Measurements from ENCODE around the gene UBALD2. TPM values are rescaled to one million over a fixed set of nuclear protein-coding genes. Genes with fewer than 3 reads are reported as not detected.

The UBALD2 gene
- total RNA-seq, 4 donors from 2014 or later = 9.1 to 16.2 (median 12.4) TPM

GRCh38 chr17:76232342-76232741, 32.8 kb upstream of the UBALD2 start:
- Histone ChIP-seq H3K36me3 (no peaks in the 10 kb centered on the region), H3K4me1 (no peaks in the 10 kb centered on the region), H3K27ac (replicated peaks in 1 of 4) (no peak overlapping the region), H3K27me3 (no peaks in the 10 kb centered on the region), H3K4me3 (no peak overlapping the region), H3K9me3 (no peaks in the 10 kb centered on the region)
- WGBS = 72% methylated on average over 2 of the region's 2 CpGs
- intact Hi-C loops (cut with DNase I) = no loop called here
- DNase-seq (ENCODE audit: extremely low spot score) = no peak
- no peak for TF ChIP-seq EP300 (IDR thresholded peaks at IDR 0.05)
- TF ChIP-seq POLR2AphosphoS5 (IDR thresholded peaks at IDR 0.05) = no peak
- TF ChIP-seq, protein P1, sequence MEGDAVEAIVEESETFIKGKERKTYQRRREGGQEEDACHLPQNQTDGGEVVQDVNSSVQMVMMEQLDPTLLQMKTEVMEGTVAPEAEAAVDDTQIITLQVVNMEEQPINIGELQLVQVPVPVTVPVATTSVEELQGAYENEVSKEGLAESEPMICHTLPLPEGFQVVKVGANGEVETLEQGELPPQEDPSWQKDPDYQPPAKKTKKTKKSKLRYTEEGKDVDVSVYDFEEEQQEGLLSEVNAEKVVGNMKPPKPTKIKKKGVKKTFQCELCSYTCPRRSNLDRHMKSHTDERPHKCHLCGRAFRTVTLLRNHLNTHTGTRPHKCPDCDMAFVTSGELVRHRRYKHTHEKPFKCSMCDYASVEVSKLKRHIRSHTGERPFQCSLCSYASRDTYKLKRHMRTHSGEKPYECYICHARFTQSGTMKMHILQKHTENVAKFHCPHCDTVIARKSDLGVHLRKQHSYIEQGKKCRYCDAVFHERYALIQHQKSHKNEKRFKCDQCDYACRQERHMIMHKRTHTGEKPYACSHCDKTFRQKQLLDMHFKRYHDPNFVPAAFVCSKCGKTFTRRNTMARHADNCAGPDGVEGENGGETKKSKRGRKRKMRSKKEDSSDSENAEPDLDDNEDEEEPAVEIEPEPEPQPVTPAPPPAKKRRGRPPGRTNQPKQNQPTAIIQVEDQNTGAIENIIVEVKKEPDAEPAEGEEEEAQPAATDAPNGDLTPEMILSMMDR (IDR thresholded peaks at IDR 0.05) = no peak
- TF ChIP-seq POLR2A (IDR thresholded peaks at IDR 0.05; ENCODE audit: low read depth) = no peak

GRCh38 chr17:76233588-76234353, 31.4 kb upstream of the UBALD2 start:
- no peak for DNase-seq (ENCODE audit: extremely low spot score)
- no peak for TF ChIP-seq POLR2A (IDR thresholded peaks at IDR 0.05; ENCODE audit: low read depth)
- TF ChIP-seq, protein P1 (IDR thresholded peaks at IDR 0.05) = no peak
- no peak for TF ChIP-seq POLR2AphosphoS5 (IDR thresholded peaks at IDR 0.05)
- no peak for TF ChIP-seq EP300 (IDR thresholded peaks at IDR 0.05)
- Histone ChIP-seq H3K4me3 (no peak overlapping the region), H3K27me3 (peaks cover 0 to 4% (median 0%) of the 10 kb centered on the region in 4 donors), H3K4me1 (peaks cover 0 to under 1% (median 0%) of the 10 kb centered on the region in 4 donors), H3K36me3 (no peaks in the 10 kb centered on the region), H3K9me3 (no peaks in the 10 kb centered on the region), H3K27ac (replicated peaks in 1 of 4) (no peak overlapping the region)
- intact Hi-C loops (cut with DNase I) = no loop called here
- over 99% methylated on average over 6 of the region's 6 CpGs for WGBS

GRCh38 chr17:76234354-76234679, 30.8 kb upstream of the UBALD2 start:
- WGBS = 92% methylated on average over 5 of the region's 5 CpGs
- peaks cover 0 to 5% (median 0%) of the 10 kb centered on the region in 4 donors for H3K27me3 ChIP-seq
- no peak for DNase-seq (ENCODE audit: extremely low spot score)
- no peak overlapping the region for H3K27ac ChIP-seq (replicated peaks in 1 of 4)
- H3K9me3 ChIP-seq = no peaks in the 10 kb centered on the region
- TF ChIP-seq POLR2A (IDR thresholded peaks at IDR 0.05; ENCODE audit: low read depth) = no peak
- TF ChIP-seq EP300 (IDR thresholded peaks at IDR 0.05) = no peak
- no peak for TF ChIP-seq POLR2AphosphoS5 (IDR thresholded peaks at IDR 0.05)
- TF ChIP-seq, protein P1 (IDR thresholded peaks at IDR 0.05) = no peak
- no peaks in the 10 kb centered on the region for H3K36me3 ChIP-seq
- H3K4me3 ChIP-seq = no peak overlapping the region
- H3K4me1 ChIP-seq = peaks cover 0 to 6% (median 2%) of the 10 kb centered on the region in 4 donors
- intact Hi-C loops (cut with DNase I) = no loop called here

- Histone ChIP-seq H3K4me3 (no peak overlapping the region), H3K4me1 (peaks cover 6 to 16% (median 12%) of the 10 kb centered on the region in 4 donors), H3K27ac (replicated peaks in 1 of 4) (no peak overlapping the region), H3K27me3 (peaks cover 0 to 13% (median 2%) of the 10 kb centered on the region in 4 donors), H3K9me3 (no peaks in the 10 kb centered on the region), H3K36me3 (no peaks in the 10 kb centered on the region)
- no peak for DNase-seq (ENCODE audit: extremely low spot score)
- intact Hi-C loops (cut with DNase I) = loop anchor here (5.0 kb wide), 1 partner anchor 36 kb away; no protein-coding TSS in a partner anchor
- 91% methylated on average over 2 of the region's 2 CpGs for WGBS
- TF ChIP-seq POLR2A (IDR thresholded peaks at IDR 0.05; ENCODE audit: low read depth) = no peak
- TF ChIP-seq, protein P1 (IDR thresholded peaks at IDR 0.05) = no peak
- no peak for TF ChIP-seq POLR2AphosphoS5 (IDR thresholded peaks at IDR 0.05)
- no peak for TF ChIP-seq EP300 (IDR thresholded peaks at IDR 0.05)
Measured at GRCh38 chr17:76235883-76236282, 29.3 kb upstream of the UBALD2 start.
